GM20431 (cell line): ENCODE measurements around the gene IPP.
"Not testable (repeated sequence)": the region's sequence is repeated elsewhere in the genome, so short reads cannot be mapped to it uniquely, and the experiment has no call there.

Source experiments
- in situ Hi-C: fragments of 300-500 bp; cut with MseI, MboI; formaldehyde crosslinking; loops from one replicate; pipeline ENCODE4 v1.15.0; 2020; ENCODE audit warnings: low sequenced_read_pairs; ENCODE audit not compliant: unreplicated experiment

Gene IPP

GRCh38 chr1:45751039-45751838 is 786 bp upstream of the IPP start:
- in situ Hi-C loops = not testable (repeated sequence)

- in situ Hi-C loops = no loop called here
Observed at GRCh38 chr1:45746922-45747321, 3.5 kb downstream of the IPP start.

DNA sequence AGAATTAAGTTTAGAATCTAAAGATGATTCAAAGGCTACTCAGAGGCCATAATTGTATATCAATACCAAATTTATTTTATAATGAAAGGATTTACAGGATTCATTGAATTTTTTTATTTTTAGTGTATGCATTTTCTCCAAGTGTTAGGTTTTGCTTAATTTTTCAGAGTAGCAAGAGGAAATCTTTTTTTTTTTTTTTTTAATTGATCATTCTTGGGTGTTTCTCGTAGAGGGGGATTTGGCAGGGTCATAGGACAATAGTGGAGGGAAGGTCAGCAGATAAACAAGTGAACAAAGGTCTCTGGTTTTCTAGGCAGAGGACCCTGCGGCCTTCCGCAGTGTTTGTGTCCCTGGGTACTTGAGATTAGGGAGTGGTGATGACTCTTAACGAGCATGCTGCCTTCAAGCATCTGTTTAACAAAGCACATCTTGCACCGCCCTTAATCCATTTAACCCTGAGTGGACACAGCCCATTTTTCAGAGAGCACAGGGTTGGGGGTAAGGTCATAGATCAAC is 10.8 kb downstream of the IPP start:
- in situ Hi-C loops = not testable (repeated sequence)

DNA sequence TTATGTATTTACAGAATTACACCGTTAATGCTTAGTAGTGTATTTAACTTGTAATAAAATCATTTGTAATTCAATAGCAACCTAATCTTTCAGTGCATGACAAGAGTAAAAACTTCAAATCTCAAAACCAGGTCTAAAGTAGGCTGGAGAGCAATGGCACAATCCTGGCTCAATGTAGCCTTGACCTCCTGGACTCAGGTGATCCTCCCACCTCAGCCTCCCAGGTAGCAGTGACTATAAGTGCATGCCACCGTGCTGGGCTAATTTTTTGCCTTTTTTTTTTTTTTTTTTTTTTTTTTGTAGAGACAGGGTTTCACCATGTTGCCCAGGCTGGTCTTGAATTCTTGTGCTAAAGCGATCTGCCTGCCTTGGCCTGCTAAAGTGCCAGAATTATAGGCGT is 11.3 kb downstream of the IPP start:
- in situ Hi-C loops = no loop called here

DNA sequence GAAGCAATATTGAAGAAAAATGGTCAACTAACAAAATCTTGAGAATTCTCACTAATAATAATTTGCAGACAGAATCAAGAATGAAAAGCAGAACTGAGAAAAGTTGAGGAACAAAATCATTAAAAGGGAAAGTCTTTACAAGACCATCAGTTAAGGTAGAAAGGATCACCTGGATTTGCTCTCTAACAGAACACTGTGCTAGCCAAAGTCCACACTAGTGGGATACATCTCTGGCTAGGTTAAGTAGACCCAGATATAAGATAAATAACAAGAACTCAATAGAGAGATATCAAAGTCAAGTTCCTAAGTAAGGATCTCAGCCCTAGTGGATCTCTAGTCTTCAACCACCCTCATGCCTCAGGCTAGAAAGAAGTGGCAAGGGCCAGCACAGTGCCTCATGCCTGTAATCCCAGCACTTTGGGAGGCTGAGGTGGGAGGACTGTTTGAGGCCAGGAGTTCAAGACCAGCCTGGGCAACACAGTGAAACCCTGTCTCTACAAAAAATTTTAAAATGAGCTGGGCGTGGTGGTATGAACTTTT is 19.6 kb downstream of the IPP start:
- in situ Hi-C loops = no loop called here

DNA sequence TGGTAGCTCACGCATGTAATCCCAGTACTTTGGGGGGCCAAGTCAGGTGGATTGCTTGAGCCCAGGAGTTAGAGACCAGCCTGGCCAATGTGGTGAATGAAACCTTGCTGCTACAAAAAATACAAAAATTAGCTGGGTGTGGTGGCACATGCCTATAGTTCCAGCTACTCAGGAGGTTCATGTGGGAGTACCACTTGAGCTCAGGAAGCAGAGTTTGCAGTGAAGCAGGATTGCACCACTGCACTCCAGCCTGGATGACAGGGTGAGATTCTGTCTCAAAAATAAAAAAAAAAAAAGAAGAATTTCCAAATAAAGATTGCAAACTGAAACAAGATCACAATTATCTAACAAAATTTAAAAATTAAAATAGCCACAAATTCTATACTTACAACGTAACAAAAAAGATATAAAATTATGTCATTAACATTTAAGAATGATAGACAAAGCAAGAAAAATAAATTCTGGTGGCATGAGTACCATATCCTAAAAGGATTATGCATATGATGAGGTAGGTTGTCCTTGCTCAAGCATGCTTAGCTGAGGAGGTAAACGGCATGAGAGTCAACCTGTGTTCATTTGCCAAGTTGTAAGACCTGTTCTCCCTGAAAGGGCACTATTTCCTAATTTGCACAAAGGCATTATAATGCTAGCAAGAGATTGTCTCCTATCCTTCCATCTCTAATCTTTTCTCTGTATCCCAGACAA is 20.2 kb downstream of the IPP start:
- in situ Hi-C loops = no loop called here

GRCh38 chr1:45726007-45726406 is 24.4 kb downstream of the IPP start:
- in situ Hi-C loops = not testable (repeated sequence)

GRCh38 chr1:45723248-45723930 is 27.1 kb downstream of the IPP start:
- in situ Hi-C loops = no loop called here

GRCh38 chr1:45722809-45723208 is 27.6 kb downstream of the IPP start:
- in situ Hi-C loops = no loop called here

- in situ Hi-C loops = no loop called here
Observed at GRCh38 chr1:45721207-45721606, 29.2 kb downstream of the IPP start.

- in situ Hi-C loops = no loop called here
Observed at GRCh38 chr1:45718289-45718688, 32.2 kb downstream of the IPP start.

DNA sequence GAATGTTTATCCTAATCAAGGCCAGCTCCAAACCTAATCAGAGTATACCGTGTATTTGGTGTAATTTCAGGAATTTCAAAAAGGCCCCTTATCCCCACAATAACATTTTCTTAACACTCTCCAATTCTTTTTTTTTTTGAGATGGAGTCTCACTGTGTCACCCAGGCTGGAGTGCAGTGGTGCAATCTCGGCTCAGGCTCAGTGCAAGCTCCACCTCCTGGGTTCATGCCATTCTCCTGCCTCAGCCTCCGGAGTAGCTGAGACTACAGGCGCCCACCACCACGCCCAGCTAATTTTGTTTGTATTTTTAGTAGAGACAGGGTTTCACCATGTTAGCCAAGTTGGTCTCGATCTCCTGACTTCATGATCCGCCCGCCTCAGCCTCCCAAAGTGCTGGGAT is 33.1 kb downstream of the IPP start:
- in situ Hi-C loops = not testable (repeated sequence)

DNA sequence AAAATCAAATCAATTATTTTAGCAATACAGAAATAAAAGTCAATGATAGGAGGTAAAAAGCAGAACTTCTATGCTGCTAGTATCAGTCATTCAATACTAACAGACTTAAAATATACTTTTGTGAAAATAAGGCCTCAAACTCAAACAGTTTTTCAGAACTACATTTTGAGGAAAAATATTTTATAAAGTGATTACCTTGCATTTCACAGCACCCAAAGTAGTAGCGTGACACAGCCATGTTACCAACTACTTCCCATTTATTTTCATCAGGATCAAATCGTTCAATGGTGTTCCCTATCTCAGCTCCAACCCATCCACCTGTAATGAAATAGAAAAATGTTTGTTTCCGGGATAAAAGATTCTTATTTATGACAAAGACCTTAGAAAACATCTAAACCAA is 33.8 kb downstream of the IPP start:
- in situ Hi-C loops = no loop called here

GRCh38 chr1:45713711-45714110 is 36.7 kb downstream of the IPP start:
- in situ Hi-C loops = no loop called here

DNA sequence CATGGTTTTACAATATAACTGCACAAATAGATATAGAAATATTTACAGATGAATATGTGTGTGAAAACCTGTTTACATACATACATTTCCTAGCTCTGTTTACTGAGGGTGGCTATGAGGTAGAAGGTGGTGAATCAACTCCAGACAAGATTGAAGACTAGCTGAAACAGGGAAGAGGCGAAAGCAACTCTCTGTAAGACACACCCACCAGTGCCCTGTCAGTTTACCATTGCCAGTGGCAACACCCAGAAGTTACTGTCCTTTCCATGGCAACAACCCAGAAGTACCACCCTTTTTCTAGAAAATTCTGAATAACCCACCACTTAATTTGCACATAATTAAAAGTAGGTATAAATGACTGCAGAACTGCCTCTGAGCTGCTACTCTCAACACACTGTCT is 45.8 kb downstream of the IPP start:
- in situ Hi-C loops = no loop called here

- in situ Hi-C loops = no loop called here
Observed at GRCh38 chr1:45694823-45695222, 55.6 kb downstream of the IPP start.

- in situ Hi-C loops = not testable (repeated sequence)
Observed at GRCh38 chr1:45693811-45694210, 56.6 kb downstream of the IPP start.

- in situ Hi-C loops = no loop called here
Observed at GRCh38 chr1:45687754-45688740, 62.4 kb downstream of the IPP start, which contains the start of gene TMEM69. TSS of gene TMEM69 (plus strand) at chr1:45688181. CDS start at chr1:45691069, 2,888 bp downstream.

- in situ Hi-C loops = no loop called here
Observed at GRCh38 chr1:45687014-45687753, 63.3 kb downstream of the IPP start.
